ENCODE measurements around the gene TFAM.

TFAM gene

DNA sequence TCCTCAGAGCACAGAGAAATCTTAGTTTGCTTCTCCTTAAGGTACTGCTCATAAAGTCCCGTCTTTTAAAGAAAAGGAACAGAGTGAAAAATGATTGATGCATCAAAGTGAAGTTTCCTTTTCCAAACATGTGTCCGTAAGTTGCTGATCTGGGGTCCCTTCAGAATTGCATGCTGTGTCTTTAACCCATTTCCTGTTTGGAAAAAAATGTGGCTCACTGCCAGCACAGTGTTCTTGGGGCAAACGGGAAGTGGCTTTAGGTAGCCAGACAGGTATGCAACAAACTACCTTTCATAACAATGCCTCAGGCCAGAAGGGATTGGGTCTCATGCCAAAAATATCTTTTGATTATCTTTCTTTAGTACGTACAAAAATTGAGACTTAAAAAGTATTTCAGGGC lies 50.9 kb downstream of the TFAM start:
- no peak for DNase-seq

DNA sequence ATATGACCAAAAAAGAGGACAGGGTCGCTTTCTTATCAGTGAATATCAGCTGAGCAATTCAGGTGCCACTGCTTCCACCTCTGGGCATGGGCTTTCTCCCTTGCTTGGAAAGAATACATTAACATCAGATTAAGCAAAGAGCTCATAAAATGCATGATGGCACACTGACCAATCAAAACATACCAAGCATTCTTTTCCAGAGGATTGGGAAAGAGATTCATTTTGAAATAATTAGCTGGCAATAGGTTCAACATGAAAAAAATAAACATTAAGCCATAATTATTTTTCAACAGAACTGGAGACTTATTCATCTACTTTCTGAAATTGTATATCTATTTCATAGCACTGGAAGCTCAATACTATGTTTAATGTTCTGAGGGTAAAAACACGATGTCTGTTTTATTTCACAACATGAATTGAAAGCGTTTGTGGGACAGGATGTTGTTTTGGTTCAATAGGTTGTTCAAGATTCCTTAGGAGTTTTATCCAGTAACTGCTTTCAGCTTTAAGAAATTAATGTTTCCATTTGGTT lies 53.2 kb downstream of the TFAM start:
- DNase-seq, result no peak

DNA sequence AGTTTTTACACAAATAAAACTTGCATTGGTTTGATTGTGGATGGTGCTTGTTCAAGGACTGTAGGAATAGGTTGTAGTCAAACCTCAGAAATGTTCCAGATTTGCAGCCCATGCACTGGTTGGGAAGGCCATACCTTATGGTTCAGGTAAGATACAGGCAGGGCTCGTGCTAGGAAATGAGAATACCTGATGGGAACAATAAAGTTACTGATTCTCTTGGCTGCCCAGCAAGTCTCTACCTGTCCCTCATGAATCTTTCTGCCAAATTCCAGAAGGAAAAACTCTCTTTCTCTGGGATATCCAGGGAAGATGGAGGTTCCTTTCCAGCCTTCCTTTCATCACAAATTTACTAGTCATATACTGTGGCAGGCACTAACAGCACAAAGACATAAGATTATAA lies 53.8 kb downstream of the TFAM start:
- no peak for DNase-seq

DNA sequence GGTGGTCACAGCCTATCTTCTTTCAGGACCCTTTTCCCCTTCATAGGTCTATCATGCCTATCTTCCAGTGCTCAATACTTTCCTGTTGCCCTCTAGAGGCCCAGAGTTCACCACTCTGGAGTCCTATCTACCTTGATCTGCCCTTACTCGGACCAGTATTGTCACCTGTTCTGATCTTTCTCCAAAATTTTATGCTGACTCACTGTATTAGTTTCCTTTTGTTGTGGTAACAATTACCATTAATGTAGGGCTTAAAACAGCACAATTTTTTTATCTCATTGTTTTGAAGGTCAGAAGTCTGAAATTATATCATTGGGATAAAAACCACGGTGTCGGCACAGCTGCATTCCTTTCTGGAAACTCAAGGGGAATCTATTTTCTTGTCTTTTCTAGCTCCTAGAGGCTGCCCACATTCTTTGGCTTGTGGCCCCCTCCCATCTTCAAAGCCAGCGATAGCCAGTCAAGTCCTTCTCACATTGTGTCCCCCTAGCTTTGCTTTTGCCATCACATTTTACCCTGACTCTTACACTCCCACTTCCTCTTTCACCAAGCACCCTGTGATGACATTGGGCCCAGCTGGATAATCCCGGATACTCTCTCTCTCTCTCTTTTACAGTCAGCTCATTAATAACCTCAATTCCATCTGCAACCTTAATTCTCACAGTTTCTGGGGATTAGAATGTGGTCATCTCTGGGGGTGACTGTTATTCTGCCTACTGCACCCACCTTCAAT lies 54.6 kb downstream of the TFAM start:
- no peak for DNase-seq

DNA sequence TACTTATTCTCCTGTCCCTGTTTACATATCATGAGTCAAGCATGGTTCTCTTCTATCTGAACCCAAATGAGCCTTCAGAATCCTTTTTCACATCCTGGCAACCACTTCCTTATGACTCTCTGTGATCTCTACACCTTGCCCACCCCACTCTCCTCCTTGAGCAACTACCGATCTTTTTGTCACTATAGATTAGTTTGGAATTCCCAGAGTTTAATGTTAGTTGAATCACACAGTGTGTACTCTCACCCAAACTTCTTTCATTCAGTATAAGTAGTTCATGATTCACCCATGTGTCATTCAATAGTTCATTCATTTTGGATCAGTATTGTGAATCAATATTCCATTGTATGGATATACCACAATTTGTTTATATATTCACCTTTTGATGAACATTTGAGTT lies 55.3 kb downstream of the TFAM start:
- no peak for DNase-seq

DNA sequence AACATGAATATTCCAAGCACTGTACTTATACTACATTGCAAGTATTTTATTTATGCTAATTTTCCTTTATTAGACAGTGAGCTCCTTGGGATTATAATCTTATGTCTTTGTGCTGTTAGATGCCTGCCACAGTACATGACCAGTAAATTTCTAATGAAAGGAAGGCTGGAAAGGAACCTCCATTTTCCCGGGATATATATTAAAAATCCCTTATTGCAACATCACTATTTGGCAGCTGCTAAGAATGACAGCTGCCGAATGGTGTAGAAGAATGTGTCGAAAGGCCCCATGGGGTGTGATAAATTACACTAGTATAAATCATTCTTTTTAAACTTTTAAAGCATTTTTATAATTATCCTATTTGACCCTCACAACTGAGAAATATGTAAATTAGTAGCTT lies 59.1 kb downstream of the TFAM start:
- DNase-seq, result no peak

DNA sequence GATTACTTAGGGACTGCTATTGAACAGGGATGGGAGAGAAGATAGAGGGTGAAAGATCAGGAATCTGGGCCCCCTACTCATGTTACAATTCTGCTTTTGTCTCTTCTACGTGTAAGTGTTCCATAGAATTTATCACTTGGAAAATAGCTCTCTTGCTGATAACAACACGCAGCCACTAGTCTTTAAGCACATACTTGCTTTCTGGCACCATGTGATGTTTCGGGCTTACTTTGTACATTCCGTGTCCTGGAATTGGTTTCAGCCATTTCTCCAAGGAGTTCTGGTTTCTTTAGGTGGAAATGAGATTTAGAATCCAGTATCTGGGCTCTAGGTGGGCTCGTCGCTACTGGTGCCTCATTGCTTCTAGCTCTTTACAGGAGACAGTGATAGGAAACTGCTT lies 59.7 kb downstream of the TFAM start:
- DNase-seq, result no peak

DNA sequence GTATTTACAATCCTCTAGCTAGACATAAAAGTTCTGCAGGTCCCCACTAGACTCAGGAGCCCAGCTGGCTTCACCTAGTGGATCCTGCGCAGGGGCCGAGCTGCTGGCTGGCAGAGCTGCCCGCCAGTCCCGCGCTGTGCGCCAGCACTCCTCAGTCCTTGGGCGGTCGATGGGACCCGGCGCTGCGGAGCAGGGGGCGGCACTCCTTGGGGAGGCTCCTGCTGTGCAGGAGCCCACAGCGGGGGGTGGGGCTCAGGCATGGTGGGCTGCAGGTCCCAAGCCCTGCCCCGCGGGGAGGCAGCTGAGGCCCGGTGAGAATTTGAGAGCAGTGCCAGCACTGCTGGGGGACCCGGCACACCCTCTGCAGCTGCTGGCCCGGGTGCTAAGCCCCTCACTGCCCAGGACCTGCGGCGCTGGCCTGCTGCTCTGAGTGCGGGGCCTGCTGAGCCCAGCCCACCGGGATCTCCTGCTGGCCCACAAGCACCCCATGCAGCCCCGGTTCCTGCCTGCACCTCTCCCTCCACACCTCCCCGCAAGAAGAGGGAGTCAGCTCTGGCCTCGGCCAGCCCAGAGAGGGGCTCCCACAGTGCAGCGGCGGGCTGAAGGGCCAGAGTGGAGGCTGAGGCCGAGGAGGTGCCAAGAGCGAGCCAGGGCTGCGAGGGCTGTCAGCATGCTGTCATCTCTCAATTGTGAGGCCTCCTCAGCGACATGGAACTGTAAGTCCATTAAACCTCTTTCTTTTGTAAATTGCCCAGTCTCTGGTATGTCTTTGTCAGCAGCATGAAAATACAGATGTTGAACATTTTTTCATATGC lies 63.1 kb downstream of the TFAM start:
- DNase-seq, result no peak
